Neural progenitor cell (in vitro differentiated cells): ENCODE data around the gene SCN1A. TPM values are rescaled to one million over a fixed set of nuclear protein-coding genes. Genes with fewer than 3 reads are reported as not detected.

Source experiments
- DNase-seq: peaks from one replicate; pipeline ENCODE4 v3.0.0-alpha.2; 2016; ENCODE audit warnings: low spot score
- H2AFZ ChIP-seq: fragments of 200-600 bp; sonication (generic); replicated peaks from 2 replicates; pipeline ENCODE4 v1.6.1; 2016; ENCODE audit warnings: antibody characterized with exemption
- H3F3A ChIP-seq: fragments of 200-600 bp; sonication (generic); 2 replicates; pipeline ENCODE4 v1.6.1; 2016; ENCODE audit warnings: antibody characterized with exemption, low read depth
- H3K27ac ChIP-seq: fragments of 200-600 bp; sonication (generic); 2 replicates; pipeline ENCODE4 v1.5.1; 2016; ENCODE audit warnings: mild to moderate bottlenecking
- H3K27me3 ChIP-seq: fragments of 200-600 bp; sonication (generic); 2 replicates; pipeline ENCODE4 v1.6.1; 2016; ENCODE audit warnings: mild to moderate bottlenecking, moderate library complexity
- H3K36me3 ChIP-seq: fragments of 200-600 bp; sonication (generic); 2 replicates; pipeline ENCODE4 v1.5.1; 2016
- H3K4me1 ChIP-seq: fragments of 200-600 bp; sonication (generic); 2 replicates; pipeline ENCODE4 v1.6.1; 2016; ENCODE audit warnings: mixed run types
- H3K4me2 ChIP-seq: fragments of 200-600 bp; sonication (generic); 2 replicates; pipeline ENCODE4 v1.6.1; 2016
- H3K4me3 ChIP-seq: fragments of 200-600 bp; sonication (generic); 2 replicates; pipeline ENCODE4 v1.5.1; 2016
- H3K79me2 ChIP-seq: fragments of 200-600 bp; sonication (generic); 2 replicates; pipeline ENCODE4 v1.6.1; 2016; ENCODE audit warnings: low read depth
- H3K9ac ChIP-seq: fragments of 200-600 bp; sonication (generic); 2 replicates; pipeline ENCODE4 v1.6.1; 2016
- H3K9me3 ChIP-seq: fragments of 200-600 bp; sonication (generic); 2 replicates; pipeline ENCODE4 v1.5.1; 2016; ENCODE audit warnings: low read depth
- H4K20me1 ChIP-seq: fragments of 200-600 bp; sonication (generic); 2 replicates; pipeline ENCODE4 v1.6.1; 2016; ENCODE audit warnings: low read depth
- H3K27ac Mint-ChIP-seq: 3 replicates; pipeline ENCODE4 v1.8.0; 2021; ENCODE audit warnings: mixed read lengths
- H3K27me3 Mint-ChIP-seq: 2 replicates; pipeline ENCODE4 v1.8.0; 2022; ENCODE audit warnings: low read depth, mild to moderate bottlenecking, inconsistent platforms, moderate library complexity, mixed read lengths; ENCODE audit not compliant: insufficient read depth
- H3K36me3 Mint-ChIP-seq: 3 replicates; pipeline ENCODE4 v1.8.0; 2021; ENCODE audit warnings: mixed read lengths
- H3K4me1 Mint-ChIP-seq: 3 replicates; pipeline ENCODE4 v1.8.0; 2021; ENCODE audit warnings: mixed read lengths
- H3K4me3 Mint-ChIP-seq: 3 replicates; pipeline ENCODE4 v1.8.0; 2021; ENCODE audit warnings: mild to moderate bottlenecking, moderate library complexity, mixed read lengths
- H3K9me3 Mint-ChIP-seq: 3 replicates; pipeline ENCODE4 v1.8.0; 2020; ENCODE audit warnings: mixed read lengths
- EZH2 ChIP-seq: fragments of 200-600 bp; sonication (generic); IDR thresholded peaks from 2 replicates; pipeline ENCODE4 v1.6.1; 2017; ENCODE audit warnings: antibody characterized with exemption, mild to moderate bottlenecking, moderate library complexity
- EZH2phosphoT487 ChIP-seq: fragments of 200-600 bp; sonication (generic); IDR thresholded peaks from 2 replicates; pipeline ENCODE4 v1.6.1; 2017; ENCODE audit warnings: antibody characterized with exemption
- total RNA-seq: library from RNA; depleted of rRNA; stranded (reverse); fragments of >200 nt; gene quantifications from 2 replicates; pipeline ENCODE4 v1.2.3, GENCODE V29; 2015; ENCODE audit warnings: low replicate concordance
- TF ChIP-seq, protein P1 (sequence below): fragments of 200-600 bp; sonication (generic); IDR thresholded peaks from 2 replicates; pipeline ENCODE4 v1.5.1; 2017; ENCODE audit warnings: antibody characterized with exemption, mild to moderate bottlenecking

The SCN1A gene
- total RNA-seq, 1 donor from 2014 or later, result 2.7 TPM

- DNase-seq, result no peak
- TF ChIP-seq EZH2phosphoT487 (no peak), EZH2 (no peak)
- TF ChIP-seq, protein P1, sequence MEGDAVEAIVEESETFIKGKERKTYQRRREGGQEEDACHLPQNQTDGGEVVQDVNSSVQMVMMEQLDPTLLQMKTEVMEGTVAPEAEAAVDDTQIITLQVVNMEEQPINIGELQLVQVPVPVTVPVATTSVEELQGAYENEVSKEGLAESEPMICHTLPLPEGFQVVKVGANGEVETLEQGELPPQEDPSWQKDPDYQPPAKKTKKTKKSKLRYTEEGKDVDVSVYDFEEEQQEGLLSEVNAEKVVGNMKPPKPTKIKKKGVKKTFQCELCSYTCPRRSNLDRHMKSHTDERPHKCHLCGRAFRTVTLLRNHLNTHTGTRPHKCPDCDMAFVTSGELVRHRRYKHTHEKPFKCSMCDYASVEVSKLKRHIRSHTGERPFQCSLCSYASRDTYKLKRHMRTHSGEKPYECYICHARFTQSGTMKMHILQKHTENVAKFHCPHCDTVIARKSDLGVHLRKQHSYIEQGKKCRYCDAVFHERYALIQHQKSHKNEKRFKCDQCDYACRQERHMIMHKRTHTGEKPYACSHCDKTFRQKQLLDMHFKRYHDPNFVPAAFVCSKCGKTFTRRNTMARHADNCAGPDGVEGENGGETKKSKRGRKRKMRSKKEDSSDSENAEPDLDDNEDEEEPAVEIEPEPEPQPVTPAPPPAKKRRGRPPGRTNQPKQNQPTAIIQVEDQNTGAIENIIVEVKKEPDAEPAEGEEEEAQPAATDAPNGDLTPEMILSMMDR, result no peak
- Mint-ChIP-seq H3K4me1 (no peaks in the 10 kb centered on the region), H3K27me3 (no peaks in the 10 kb centered on the region), H3K9me3 (no peaks in the 10 kb centered on the region), H3K27ac (no peak overlapping the region), H3K4me3 (no peak overlapping the region), H3K36me3 (no peaks in the 10 kb centered on the region)
- H3K4me3 ChIP-seq, result no peak overlapping the region
- H3K36me3 ChIP-seq, result no peaks in the 10 kb centered on the region
- H3K4me1 ChIP-seq, result no peaks in the 10 kb centered on the region
- no peaks in the 10 kb centered on the region for H3F3A ChIP-seq
- no peak overlapping the region for H2AFZ ChIP-seq
- H3K27ac ChIP-seq, result no peak overlapping the region
- no peak overlapping the region for H3K9ac ChIP-seq
- H3K79me2 ChIP-seq, result no peaks in the 10 kb centered on the region
- no peaks in the 10 kb centered on the region for H4K20me1 ChIP-seq
- no peak overlapping the region for H3K4me2 ChIP-seq
- no peaks in the 10 kb centered on the region for H3K9me3 ChIP-seq
- H3K27me3 ChIP-seq, result no peaks in the 10 kb centered on the region
Measured at GRCh38 chr2:166158546-166158945, 30.7 kb upstream of the SCN1A start.

- Histone ChIP-seq H3F3A (no peaks in the 10 kb centered on the region), H3K36me3 (no peaks in the 10 kb centered on the region), H3K4me3 (no peak overlapping the region), H3K9me3 (no peaks in the 10 kb centered on the region), H3K27ac (no peak overlapping the region), H3K4me2 (no peak overlapping the region), H4K20me1 (no peaks in the 10 kb centered on the region), H3K4me1 (no peaks in the 10 kb centered on the region), H3K79me2 (no peaks in the 10 kb centered on the region), H3K27me3 (no peaks in the 10 kb centered on the region), H3K9ac (no peak overlapping the region), H2AFZ (no peak overlapping the region)
- H3K9me3 Mint-ChIP-seq, result no peaks in the 10 kb centered on the region
- DNase-seq, result no peak
- H3K4me3 Mint-ChIP-seq, result no peak overlapping the region
- H3K27ac Mint-ChIP-seq, result no peak overlapping the region
- TF ChIP-seq EZH2phosphoT487, result no peak
- TF ChIP-seq EZH2, result no peak
- TF ChIP-seq, protein P1, result no peak
- no peaks in the 10 kb centered on the region for H3K4me1 Mint-ChIP-seq
- H3K27me3 Mint-ChIP-seq, result no peaks in the 10 kb centered on the region
- H3K36me3 Mint-ChIP-seq, result no peaks in the 10 kb centered on the region
Measured at GRCh38 chr2:166157578-166157977, 29.8 kb upstream of the SCN1A start.

- H3K4me1 Mint-ChIP-seq, result no peaks in the 10 kb centered on the region
- no peak overlapping the region for H3K9ac ChIP-seq
- H3K4me3 Mint-ChIP-seq, result no peak overlapping the region
- H3K27ac Mint-ChIP-seq, result no peak overlapping the region
- H2AFZ ChIP-seq, result no peak overlapping the region
- no peaks in the 10 kb centered on the region for H3K36me3 Mint-ChIP-seq
- H3K9me3 Mint-ChIP-seq, result no peaks in the 10 kb centered on the region
- no peaks in the 10 kb centered on the region for H3K79me2 ChIP-seq
- H3K27me3 ChIP-seq, result no peaks in the 10 kb centered on the region
- H3K4me3 ChIP-seq, result no peak overlapping the region
- H3K4me1 ChIP-seq, result no peaks in the 10 kb centered on the region
- DNase-seq, result no peak
- no peak overlapping the region for H3K4me2 ChIP-seq
- no peaks in the 10 kb centered on the region for H3K9me3 ChIP-seq
- no peaks in the 10 kb centered on the region for H3K36me3 ChIP-seq
- H3F3A ChIP-seq, result no peaks in the 10 kb centered on the region
- no peak overlapping the region for H3K27ac ChIP-seq
- no peak for TF ChIP-seq EZH2phosphoT487
- no peak for TF ChIP-seq EZH2
- TF ChIP-seq, protein P1, result no peak
- H4K20me1 ChIP-seq, result no peaks in the 10 kb centered on the region
- H3K27me3 Mint-ChIP-seq, result no peaks in the 10 kb centered on the region
Measured at GRCh38 chr2:166156985-166157490, 29.2 kb upstream of the SCN1A start.
